Measurements from ENCODE around the gene FHIT. TPM values are rescaled to one million over a fixed set of nuclear protein-coding genes. Genes with fewer than 3 reads are reported as not detected.
A peak's percentile ranks its signal among the peaks of the same experiment; 100 is the strongest.

Gene FHIT
- total and polyA plus RNA-seq, 4 donors = 6.9 to 16.5 (median 9.9) TPM

DNA sequence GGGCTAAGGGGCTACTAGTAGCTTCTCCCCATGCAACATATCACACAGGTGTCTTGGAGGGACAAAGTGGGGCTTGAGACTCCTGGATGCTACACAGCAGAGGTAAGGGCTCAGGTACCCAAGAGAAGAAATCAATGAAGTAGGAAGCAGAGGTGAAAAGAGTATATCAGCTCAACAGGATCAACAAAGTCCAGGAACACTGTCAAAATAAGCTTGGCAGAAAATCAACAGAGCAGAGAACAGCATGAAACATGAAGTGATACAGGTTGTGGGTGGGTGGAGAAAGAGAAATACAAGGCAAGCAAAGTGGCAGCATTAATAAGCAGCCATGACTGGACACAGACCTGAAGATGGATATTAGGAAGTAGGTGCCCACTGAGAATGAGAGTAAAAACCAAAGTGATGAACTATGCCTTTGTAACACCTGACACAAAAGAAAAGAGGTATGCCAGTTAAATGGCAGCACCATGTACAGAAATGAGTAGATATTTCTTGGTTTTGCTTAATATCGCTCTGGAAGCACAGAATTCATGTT is 637.4 kb downstream of the FHIT start:
- Histone ChIP-seq H3K27ac (ENCODE audit: low read depth, low read length) (no peak overlapping the region), H3K27me3 (ENCODE audit: control insufficient read depth, insufficient read depth, low read length) (no peaks in the 10 kb centered on the region), H3K36me3 (ENCODE audit: control insufficient read depth, insufficient read depth, low read length) (no peaks in the 10 kb centered on the region), H3K4me1 (ENCODE audit: control insufficient read depth, insufficient read depth, low read length) (no peaks in the 10 kb centered on the region), H3K9me3 (ENCODE audit: control insufficient read depth, insufficient read depth, low read length) (no peaks in the 10 kb centered on the region), H3K4me3 (ENCODE audit: low read depth, low read length) (no peak overlapping the region)
- WGBS (ENCODE audit: insufficient coverage) = no CpG with 5 or more reads among the region's 1 CpG
- no peak for DNase-seq (ENCODE audit: low read depth in 4 of 6, low spot score in 6 of 6)

GRCh38 chr3:60610441-60611112 is 640.7 kb downstream of the FHIT start:
- no peak overlapping the region for H3K4me3 ChIP-seq (ENCODE audit: low read depth, low read length)
- peak in 2 of 6 donors; percentile 2 to 17 for DNase-seq (ENCODE audit: low read depth in 4 of 6, low spot score in 6 of 6)
- no peaks in the 10 kb centered on the region for H3K4me1 ChIP-seq (ENCODE audit: control insufficient read depth, insufficient read depth, low read length)
- no peaks in the 10 kb centered on the region for H3K9me3 ChIP-seq (ENCODE audit: control insufficient read depth, insufficient read depth, low read length)
- H3K27me3 ChIP-seq (ENCODE audit: control insufficient read depth, insufficient read depth, low read length) = no peaks in the 10 kb centered on the region
- WGBS (ENCODE audit: insufficient coverage) = no CpG with 5 or more reads among the region's 7 CpGs
- H3K36me3 ChIP-seq (ENCODE audit: control insufficient read depth, insufficient read depth, low read length) = no peaks in the 10 kb centered on the region
- no peak overlapping the region for H3K27ac ChIP-seq (ENCODE audit: low read depth, low read length)

DNA sequence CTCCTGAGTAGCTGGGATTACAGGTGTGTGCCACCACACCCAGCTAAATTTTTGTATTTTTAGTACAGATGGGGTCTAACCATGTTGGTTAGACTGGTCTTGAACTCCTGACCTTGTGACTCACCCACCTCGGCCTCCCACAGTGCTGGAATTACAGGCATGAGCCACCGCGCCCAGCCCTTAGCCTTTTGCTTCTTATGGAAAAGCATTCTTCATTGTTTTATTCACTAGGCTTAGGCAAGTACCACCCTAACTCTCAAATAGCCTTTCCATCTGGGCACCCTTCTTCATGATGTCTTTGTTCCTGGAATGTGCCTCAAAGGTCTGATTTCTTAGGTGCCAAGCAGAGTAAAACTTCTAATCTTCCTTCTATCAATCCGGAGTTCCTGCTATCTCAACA is 641.8 kb downstream of the FHIT start:
- Histone ChIP-seq H3K36me3 (ENCODE audit: control insufficient read depth, insufficient read depth, low read length) (no peaks in the 10 kb centered on the region), H3K9me3 (ENCODE audit: control insufficient read depth, insufficient read depth, low read length) (no peaks in the 10 kb centered on the region), H3K4me3 (ENCODE audit: low read depth, low read length) (no peak overlapping the region), H3K4me1 (ENCODE audit: control insufficient read depth, insufficient read depth, low read length) (no peaks in the 10 kb centered on the region), H3K27ac (ENCODE audit: low read depth, low read length) (no peak overlapping the region), H3K27me3 (ENCODE audit: control insufficient read depth, insufficient read depth, low read length) (no peaks in the 10 kb centered on the region)
- no CpG with 5 or more reads among the region's 4 CpGs for WGBS (ENCODE audit: insufficient coverage)
- DNase-seq (ENCODE audit: low read depth in 4 of 6, low spot score in 6 of 6) = no peak

- no peak overlapping the region for H3K27ac ChIP-seq (ENCODE audit: low read depth, low read length)
- H3K4me1 ChIP-seq (ENCODE audit: control insufficient read depth, insufficient read depth, low read length) = no peaks in the 10 kb centered on the region
- H3K36me3 ChIP-seq (ENCODE audit: control insufficient read depth, insufficient read depth, low read length) = no peaks in the 10 kb centered on the region
These were observed 647.4 kb downstream of the FHIT start for GRCh38 chr3:60603860-60604259.

GRCh38 chr3:60600848-60601247 is 650.4 kb downstream of the FHIT start:
- WGBS (ENCODE audit: insufficient coverage) = 74% methylated on average over 3 of the region's 4 CpGs
- no peak overlapping the region for H3K27ac ChIP-seq (ENCODE audit: low read depth, low read length)
- H3K36me3 ChIP-seq (ENCODE audit: control insufficient read depth, insufficient read depth, low read length) = no peaks in the 10 kb centered on the region

More at GRCh38 chr3:60603860-60604259, 647.4 kb downstream of the FHIT start:
- WGBS (ENCODE audit: insufficient coverage) = 80% methylated on average over 1 of the region's 3 CpGs
- H3K9me3 ChIP-seq (ENCODE audit: control insufficient read depth, insufficient read depth, low read length) = no peaks in the 10 kb centered on the region
- DNase-seq (ENCODE audit: low read depth in 4 of 6, low spot score in 6 of 6) = no peak
- H3K27me3 ChIP-seq (ENCODE audit: control insufficient read depth, insufficient read depth, low read length) = no peaks in the 10 kb centered on the region
- no peak overlapping the region for H3K4me3 ChIP-seq (ENCODE audit: low read depth, low read length)

GRCh38 chr3:60599586-60599985 is 651.7 kb downstream of the FHIT start:
- no peak overlapping the region for H3K4me3 ChIP-seq (ENCODE audit: low read depth, low read length)
- no peak for DNase-seq (ENCODE audit: low read depth in 4 of 6, low spot score in 6 of 6)
- H3K4me1 ChIP-seq (ENCODE audit: control insufficient read depth, insufficient read depth, low read length) = no peaks in the 10 kb centered on the region
- H3K9me3 ChIP-seq (ENCODE audit: control insufficient read depth, insufficient read depth, low read length) = no peaks in the 10 kb centered on the region
- H3K36me3 ChIP-seq (ENCODE audit: control insufficient read depth, insufficient read depth, low read length) = no peaks in the 10 kb centered on the region
- WGBS (ENCODE audit: insufficient coverage) = no CpG with 5 or more reads among the region's 1 CpG
- H3K27ac ChIP-seq (ENCODE audit: low read depth, low read length) = no peak overlapping the region
- no peaks in the 10 kb centered on the region for H3K27me3 ChIP-seq (ENCODE audit: control insufficient read depth, insufficient read depth, low read length)

More at GRCh38 chr3:60600848-60601247, 650.4 kb downstream of the FHIT start:
- DNase-seq (ENCODE audit: low read depth in 4 of 6, low spot score in 6 of 6) = peak in 1 of 6 donors; percentile 7
- Histone ChIP-seq H3K4me3 (ENCODE audit: low read depth, low read length) (no peak overlapping the region), H3K9me3 (ENCODE audit: control insufficient read depth, insufficient read depth, low read length) (no peaks in the 10 kb centered on the region), H3K27me3 (ENCODE audit: control insufficient read depth, insufficient read depth, low read length) (no peaks in the 10 kb centered on the region), H3K4me1 (ENCODE audit: control insufficient read depth, insufficient read depth, low read length) (no peaks in the 10 kb centered on the region)

- no peaks in the 10 kb centered on the region for H3K27me3 ChIP-seq (ENCODE audit: control insufficient read depth, insufficient read depth, low read length)
- H3K9me3 ChIP-seq (ENCODE audit: control insufficient read depth, insufficient read depth, low read length) = no peaks in the 10 kb centered on the region
- H3K27ac ChIP-seq (ENCODE audit: low read depth, low read length) = no peak overlapping the region
- peak in 2 of 6 donors; percentile 7 to 34 for DNase-seq (ENCODE audit: low read depth in 4 of 6, low spot score in 6 of 6)
- H3K4me3 ChIP-seq (ENCODE audit: low read depth, low read length) = no peak overlapping the region
- no peaks in the 10 kb centered on the region for H3K36me3 ChIP-seq (ENCODE audit: control insufficient read depth, insufficient read depth, low read length)
- WGBS (ENCODE audit: insufficient coverage) = 67% methylated on average over 1 of the region's 2 CpGs
- no peaks in the 10 kb centered on the region for H3K4me1 ChIP-seq (ENCODE audit: control insufficient read depth, insufficient read depth, low read length)
These were observed 652.6 kb downstream of the FHIT start for GRCh38 chr3:60598671-60599070.

- Histone ChIP-seq H3K4me3 (ENCODE audit: low read depth, low read length) (no peak overlapping the region), H3K27me3 (ENCODE audit: control insufficient read depth, insufficient read depth, low read length) (no peaks in the 10 kb centered on the region), H3K4me1 (ENCODE audit: control insufficient read depth, insufficient read depth, low read length) (no peaks in the 10 kb centered on the region), H3K36me3 (ENCODE audit: control insufficient read depth, insufficient read depth, low read length) (no peaks in the 10 kb centered on the region), H3K27ac (ENCODE audit: low read depth, low read length) (no peak overlapping the region), H3K9me3 (ENCODE audit: control insufficient read depth, insufficient read depth, low read length) (no peaks in the 10 kb centered on the region)
- 30% methylated on average over 5 of the region's 6 CpGs for WGBS (ENCODE audit: insufficient coverage)
- peak in 3 of 6 donors; percentile 11 to 69 (median 44) for DNase-seq (ENCODE audit: low read depth in 4 of 6, low spot score in 6 of 6)
These were observed 657.2 kb downstream of the FHIT start for GRCh38 chr3:60594025-60594424.

DNA sequence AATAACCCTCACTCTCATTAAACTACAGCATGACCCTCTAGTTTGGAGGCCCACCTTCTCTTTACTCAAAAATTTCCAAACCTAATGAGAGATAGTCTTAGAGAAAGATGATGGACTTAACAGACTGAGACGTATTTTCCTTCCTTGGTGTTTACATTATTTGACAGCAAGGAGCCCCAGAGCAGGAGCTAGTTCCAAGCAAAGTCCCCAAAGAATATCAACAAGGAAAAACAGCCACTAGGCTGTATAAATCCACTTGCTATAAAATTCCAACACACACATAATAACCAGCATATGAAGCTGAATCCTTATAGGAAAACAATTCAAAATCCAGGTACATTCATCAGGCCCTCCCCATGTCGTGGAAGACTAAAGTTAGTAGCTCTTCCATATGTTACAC is 660.0 kb downstream of the FHIT start:
- H3K4me1 ChIP-seq (ENCODE audit: control insufficient read depth, insufficient read depth, low read length) = no peaks in the 10 kb centered on the region
- H3K9me3 ChIP-seq (ENCODE audit: control insufficient read depth, insufficient read depth, low read length) = no peaks in the 10 kb centered on the region
- no peaks in the 10 kb centered on the region for H3K27me3 ChIP-seq (ENCODE audit: control insufficient read depth, insufficient read depth, low read length)
- H3K4me3 ChIP-seq (ENCODE audit: low read depth, low read length) = no peak overlapping the region
- H3K27ac ChIP-seq (ENCODE audit: low read depth, low read length) = no peak overlapping the region
- DNase-seq (ENCODE audit: low read depth in 4 of 6, low spot score in 6 of 6) = no peak
- H3K36me3 ChIP-seq (ENCODE audit: control insufficient read depth, insufficient read depth, low read length) = no peaks in the 10 kb centered on the region
- no CpG with 5 or more reads among the region's 2 CpGs for WGBS (ENCODE audit: insufficient coverage)

- no peak overlapping the region for H3K4me3 ChIP-seq (ENCODE audit: low read depth, low read length)
These were observed 662.4 kb downstream of the FHIT start for GRCh38 chr3:60588806-60589205.

More at GRCh38 chr3:60588806-60589205, 662.4 kb downstream of the FHIT start:
- no peaks in the 10 kb centered on the region for H3K9me3 ChIP-seq (ENCODE audit: control insufficient read depth, insufficient read depth, low read length)
- H3K4me1 ChIP-seq (ENCODE audit: control insufficient read depth, insufficient read depth, low read length) = no peaks in the 10 kb centered on the region
- WGBS (ENCODE audit: insufficient coverage) = no CpG with 5 or more reads among the region's 3 CpGs
- H3K36me3 ChIP-seq (ENCODE audit: control insufficient read depth, insufficient read depth, low read length) = no peaks in the 10 kb centered on the region
- H3K27ac ChIP-seq (ENCODE audit: low read depth, low read length) = no peak overlapping the region
- no peak for DNase-seq (ENCODE audit: low read depth in 4 of 6, low spot score in 6 of 6)
- H3K27me3 ChIP-seq (ENCODE audit: control insufficient read depth, insufficient read depth, low read length) = no peaks in the 10 kb centered on the region

Measured in spinal cord (tissue), 10 donors.